Mammary epithelial cell (primary cell): Measurements from ENCODE around the gene FBXL7.

Source experiments
- EZH2 ChIP-seq: IDR thresholded peaks from 2 replicates; pipeline ENCODE4 v1.6.1; 2012; ENCODE audit warnings: low read length, inconsistent platforms, borderline replicate concordance
- TF ChIP-seq, protein P1 (sequence below), 2 donors: IDR thresholded peaks in 1 of 2; conservative IDR thresholded peaks in 1 of 2; 2 replicates each; pipeline ENCODE4 v1.5.1; 2011 to 2012; ENCODE audit warnings: inconsistent platforms in 2 of 2, low read length in 2 of 2, mild to moderate bottlenecking in 2 of 2, control low read depth in 1 of 2, low read depth in 1 of 2; ENCODE audit not compliant: insufficient read depth in 1 of 2; ENCODE audit errors: extremely low read depth in 1 of 2

DNA sequence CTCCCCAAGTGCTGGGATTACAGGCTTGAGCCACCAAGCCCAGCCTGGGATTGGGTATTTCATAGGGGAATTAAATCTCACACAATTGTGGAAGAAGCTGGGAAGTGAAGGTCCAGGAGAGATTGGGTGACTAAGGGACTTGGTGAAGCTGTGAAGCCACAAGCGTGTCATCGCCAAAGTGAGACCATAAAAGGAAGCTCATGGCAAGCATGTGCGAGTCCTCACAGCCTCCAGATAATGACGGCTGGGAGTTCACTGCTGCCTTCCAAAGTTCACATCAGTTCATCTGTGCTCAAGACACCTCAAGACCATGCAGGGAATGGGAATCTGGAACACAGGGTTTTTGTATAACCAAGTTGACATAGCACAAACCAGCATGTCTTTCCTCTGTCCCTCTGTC is 469.0 kb downstream of the FBXL7 start:
- TF ChIP-seq, protein P1, sequence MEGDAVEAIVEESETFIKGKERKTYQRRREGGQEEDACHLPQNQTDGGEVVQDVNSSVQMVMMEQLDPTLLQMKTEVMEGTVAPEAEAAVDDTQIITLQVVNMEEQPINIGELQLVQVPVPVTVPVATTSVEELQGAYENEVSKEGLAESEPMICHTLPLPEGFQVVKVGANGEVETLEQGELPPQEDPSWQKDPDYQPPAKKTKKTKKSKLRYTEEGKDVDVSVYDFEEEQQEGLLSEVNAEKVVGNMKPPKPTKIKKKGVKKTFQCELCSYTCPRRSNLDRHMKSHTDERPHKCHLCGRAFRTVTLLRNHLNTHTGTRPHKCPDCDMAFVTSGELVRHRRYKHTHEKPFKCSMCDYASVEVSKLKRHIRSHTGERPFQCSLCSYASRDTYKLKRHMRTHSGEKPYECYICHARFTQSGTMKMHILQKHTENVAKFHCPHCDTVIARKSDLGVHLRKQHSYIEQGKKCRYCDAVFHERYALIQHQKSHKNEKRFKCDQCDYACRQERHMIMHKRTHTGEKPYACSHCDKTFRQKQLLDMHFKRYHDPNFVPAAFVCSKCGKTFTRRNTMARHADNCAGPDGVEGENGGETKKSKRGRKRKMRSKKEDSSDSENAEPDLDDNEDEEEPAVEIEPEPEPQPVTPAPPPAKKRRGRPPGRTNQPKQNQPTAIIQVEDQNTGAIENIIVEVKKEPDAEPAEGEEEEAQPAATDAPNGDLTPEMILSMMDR (conservative IDR thresholded peaks at IDR 0.05 in 1 of 2, IDR thresholded peaks at IDR 0.05 in 1 of 2; ENCODE audit: extremely low read depth in 1 of 2, insufficient read depth in 1 of 2, low read depth in 1 of 2, low read length in 2 of 2) = no peak
- TF ChIP-seq EZH2 = no peak
